ENCODE results near the gene SLC25A26.

The SLC25A26 gene

GRCh38 chr3:66348704-66349103 lies 127.9 kb downstream of the SLC25A26 start:
- CTCF ChIA-PET: no interaction called here
- POLR2A ChIA-PET: no interaction called here
- TF ChIP-seq CTCF (IDR thresholded peaks at IDR 0.05; ENCODE audit: insufficient read depth, low read length, missing control alignments): no peak
- no peak for DNase-seq (ENCODE audit: low read depth, low spot score)
- no peak overlapping the region for H3K4me3 ChIP-seq (ENCODE audit: low read depth, low read length)

GRCh38 chr3:66350601-66351000 lies 129.8 kb downstream of the SLC25A26 start:
- ChIA-PET POLR2A (no interaction called here), CTCF (no interaction called here)
- no peak for DNase-seq (ENCODE audit: low read depth, low spot score)
- TF ChIP-seq CTCF (IDR thresholded peaks at IDR 0.05; ENCODE audit: insufficient read depth, low read length, missing control alignments): no peak
- no peak overlapping the region for H3K4me3 ChIP-seq (ENCODE audit: low read depth, low read length)

- H3K4me3 ChIP-seq (ENCODE audit: low read depth, low read length): no peak overlapping the region
- no peak for TF ChIP-seq CTCF (IDR thresholded peaks at IDR 0.05; ENCODE audit: insufficient read depth, low read length, missing control alignments)
- CTCF ChIA-PET: interaction anchor here (1.0 to 1.3 kb wide), 3 partner anchors 25 to 469 kb away, joined by 3 to 5 read pairs (median 3); no protein-coding TSS in a partner anchor
- DNase-seq (ENCODE audit: low read depth, low spot score): no peak
- POLR2A ChIA-PET: no interaction called here
These were observed 132.2 kb downstream of the SLC25A26 start for GRCh38 chr3:66353039-66353438.

- CTCF ChIA-PET: interaction anchor here (0.6 to 1.3 kb wide), 6 partner anchors 15 to 469 kb away, joined by 3 to 5 read pairs (median 3); no protein-coding TSS in a partner anchor
- DNase-seq (ENCODE audit: low read depth, low spot score): peak; percentile 65
- no peak for TF ChIP-seq CTCF (IDR thresholded peaks at IDR 0.05; ENCODE audit: insufficient read depth, low read length, missing control alignments)
- H3K4me3 ChIP-seq (ENCODE audit: low read depth, low read length): no peak overlapping the region
- POLR2A ChIA-PET: no interaction called here
These were observed 132.7 kb downstream of the SLC25A26 start for GRCh38 chr3:66353530-66353929.

GRCh38 chr3:66354001-66354400 lies 133.2 kb downstream of the SLC25A26 start:
- ChIA-PET POLR2A (interaction anchor here (0.6 kb wide), 1 partner anchor 57 kb away, joined by 3 read pairs; no protein-coding TSS in a partner anchor), CTCF (interaction anchor here (0.6 to 1.3 kb wide), 7 partner anchors 11 to 468 kb away, joined by 3 to 5 read pairs (median 3); no protein-coding TSS in a partner anchor)
- DNase-seq (ENCODE audit: low read depth, low spot score): no peak
- H3K4me3 ChIP-seq (ENCODE audit: low read depth, low read length): no peak overlapping the region
- TF ChIP-seq CTCF (IDR thresholded peaks at IDR 0.05; ENCODE audit: insufficient read depth, low read length, missing control alignments): no peak

- no peak for TF ChIP-seq CTCF (IDR thresholded peaks at IDR 0.05; ENCODE audit: insufficient read depth, low read length, missing control alignments)
- POLR2A ChIA-PET: no interaction called here
- CTCF ChIA-PET: interaction anchor here (0.6 kb wide), 1 partner anchor 23 kb away, joined by 4 read pairs; no protein-coding TSS in a partner anchor
These were observed 134.6 kb downstream of the SLC25A26 start for GRCh38 chr3:66355394-66355793.

More at GRCh38 chr3:66355394-66355793, 134.6 kb downstream of the SLC25A26 start:
- no peak for DNase-seq (ENCODE audit: low read depth, low spot score)
- no peak overlapping the region for H3K4me3 ChIP-seq (ENCODE audit: low read depth, low read length)
